ENCODE results near the gene YWHAQ. TPM values are rescaled to one million over a fixed set of nuclear protein-coding genes. Genes with fewer than 3 reads are reported as not detected.

Gene YWHAQ
- total RNA-seq, 1 donor from 2014 or later: 164 TPM

DNA sequence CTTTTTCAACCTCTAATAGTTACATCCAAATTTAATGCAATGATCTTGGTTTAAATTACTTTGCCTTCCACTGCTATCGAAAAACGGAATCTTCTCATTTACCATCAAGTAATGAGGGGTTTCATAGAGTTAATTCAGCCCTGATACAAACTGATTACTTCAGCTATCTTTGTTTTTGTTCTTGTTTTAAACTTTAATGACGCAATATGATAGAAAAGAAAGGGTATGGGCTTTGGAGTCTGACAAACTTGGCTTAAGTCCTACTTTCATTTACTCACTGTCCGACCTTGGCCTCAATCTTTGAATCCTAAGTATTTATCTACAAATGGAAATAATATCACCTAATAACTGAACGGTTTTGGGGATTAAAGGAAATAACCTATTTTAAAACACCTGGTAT lies 91.3 kb downstream of the YWHAQ start:
- ChIA-PET CTCF (interaction anchor here (0.8 to 4.8 kb wide), 2 partner anchors 9 to 17 kb away, joined by 3 to 17 read pairs; partner anchors contain the start of gene ADAM17), POLR2A (interaction anchor here (0.7 to 4.1 kb wide), 7 partner anchors 8 to 304 kb away, joined by 4 to 53 read pairs (median 8); partner anchors contain the start of genes ADAM17, TAF1B and YWHAQ)
- DNase-seq (no peak), ATAC-seq (ENCODE audit: low read depth) (no peak)
- no peaks in the 10 kb centered on the region for H3K27me3 Mint-ChIP-seq
- peak overlapping the region; percentile 78 for H3K27ac Mint-ChIP-seq
- peaks cover 88% of the 10 kb centered on the region for H3K4me1 Mint-ChIP-seq
- no peaks in the 10 kb centered on the region for H3K9me3 Mint-ChIP-seq
- peaks cover 40% of the 10 kb centered on the region for H3K36me3 Mint-ChIP-seq (ENCODE audit: low read depth)
- intact Hi-C loops (cut with micrococcal nuclease): loop anchor here (1.0 to 5.0 kb wide), 4 partner anchors 9 to 93 kb away; partner anchors contain the start of genes ADAM17 and YWHAQ
- H3K4me3 Mint-ChIP-seq: peak overlapping the region; percentile 63
- TF ChIP-seq, protein P1, sequence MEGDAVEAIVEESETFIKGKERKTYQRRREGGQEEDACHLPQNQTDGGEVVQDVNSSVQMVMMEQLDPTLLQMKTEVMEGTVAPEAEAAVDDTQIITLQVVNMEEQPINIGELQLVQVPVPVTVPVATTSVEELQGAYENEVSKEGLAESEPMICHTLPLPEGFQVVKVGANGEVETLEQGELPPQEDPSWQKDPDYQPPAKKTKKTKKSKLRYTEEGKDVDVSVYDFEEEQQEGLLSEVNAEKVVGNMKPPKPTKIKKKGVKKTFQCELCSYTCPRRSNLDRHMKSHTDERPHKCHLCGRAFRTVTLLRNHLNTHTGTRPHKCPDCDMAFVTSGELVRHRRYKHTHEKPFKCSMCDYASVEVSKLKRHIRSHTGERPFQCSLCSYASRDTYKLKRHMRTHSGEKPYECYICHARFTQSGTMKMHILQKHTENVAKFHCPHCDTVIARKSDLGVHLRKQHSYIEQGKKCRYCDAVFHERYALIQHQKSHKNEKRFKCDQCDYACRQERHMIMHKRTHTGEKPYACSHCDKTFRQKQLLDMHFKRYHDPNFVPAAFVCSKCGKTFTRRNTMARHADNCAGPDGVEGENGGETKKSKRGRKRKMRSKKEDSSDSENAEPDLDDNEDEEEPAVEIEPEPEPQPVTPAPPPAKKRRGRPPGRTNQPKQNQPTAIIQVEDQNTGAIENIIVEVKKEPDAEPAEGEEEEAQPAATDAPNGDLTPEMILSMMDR (IDR thresholded peaks at IDR 0.05): no peak

DNA sequence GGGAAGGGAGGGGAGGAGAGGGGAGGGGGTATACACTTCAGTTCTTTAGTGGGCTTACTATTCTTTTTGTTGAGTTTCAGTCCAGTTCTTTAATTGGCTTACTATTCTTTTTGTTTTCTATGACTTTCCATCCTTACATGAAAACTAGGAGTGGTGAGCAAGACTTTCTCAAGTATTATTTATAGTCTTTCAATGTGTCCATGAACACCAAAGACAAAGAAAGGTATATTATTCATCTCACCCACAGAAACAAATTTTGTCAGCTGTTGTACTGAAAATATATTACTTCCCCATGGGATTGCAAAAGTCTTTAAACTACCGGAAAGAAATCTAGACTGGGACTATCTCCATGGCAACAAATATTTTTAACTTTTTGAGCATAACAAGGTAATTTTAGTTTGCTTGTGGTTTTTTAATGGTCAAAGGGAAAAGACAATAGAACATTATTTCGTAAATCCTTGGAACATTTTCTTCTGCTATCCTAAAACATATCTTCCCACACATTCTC lies 92.7 kb downstream of the YWHAQ start:
- H3K27me3 Mint-ChIP-seq: no peaks in the 10 kb centered on the region
- ChIA-PET POLR2A (interaction anchor here (1.8 to 4.1 kb wide), 4 partner anchors 13 to 92 kb away, joined by 12 to 53 read pairs (median 22); partner anchors contain the start of genes ADAM17 and YWHAQ), CTCF (interaction anchor here (0.5 to 4.8 kb wide), 2 partner anchors 18 to 305 kb away, joined by 3 to 17 read pairs; partner anchors contain the start of genes ADAM17 and TAF1B)
- peak overlapping the region; percentile 78 for H3K27ac Mint-ChIP-seq
- H3K36me3 Mint-ChIP-seq (ENCODE audit: low read depth): peaks cover 42% of the 10 kb centered on the region
- intact Hi-C loops (cut with micrococcal nuclease): loop anchor here (5.0 kb wide), 2 partner anchors 56 to 94 kb away; partner anchors contain the start of gene YWHAQ
- no peaks in the 10 kb centered on the region for H3K9me3 Mint-ChIP-seq
- TF ChIP-seq, protein P1 (IDR thresholded peaks at IDR 0.05): no peak
- peaks cover 75% of the 10 kb centered on the region for H3K4me1 Mint-ChIP-seq
- DNase-seq (no peak), ATAC-seq (ENCODE audit: low read depth) (no peak)
- peak overlapping the region; percentile 50 for H3K4me3 Mint-ChIP-seq

DNA sequence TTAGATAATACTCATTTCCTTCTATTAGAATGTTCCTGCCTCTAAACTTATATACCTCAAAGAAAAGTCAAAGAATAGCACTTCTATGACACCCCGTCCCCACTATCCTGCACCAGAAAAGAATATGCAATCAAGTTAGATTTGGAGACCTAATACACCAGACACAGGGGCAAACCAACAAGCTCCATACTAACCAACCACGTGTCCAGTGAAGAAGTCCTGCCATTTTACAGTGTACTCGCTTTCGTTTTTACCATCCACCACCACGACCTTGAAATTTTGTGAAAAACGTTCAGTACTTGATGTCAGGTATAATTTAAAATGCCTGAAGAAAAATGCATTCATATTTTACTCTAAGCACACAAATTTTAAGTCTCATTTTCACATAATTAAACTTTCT lies 94.3 kb downstream of the YWHAQ start:
- POLR2A ChIA-PET: interaction anchor here (0.7 to 3.2 kb wide), 3 partner anchors 10 to 46 kb away, joined by 3 to 23 read pairs (median 3); partner anchors contain the start of gene ADAM17
- intact Hi-C loops (cut with micrococcal nuclease): loop anchor here (5.0 kb wide), 2 partner anchors 54 to 96 kb away; partner anchors contain the start of gene YWHAQ
- TF ChIP-seq, protein P1 (IDR thresholded peaks at IDR 0.05): no peak
- H3K4me1 Mint-ChIP-seq: peaks cover 64% of the 10 kb centered on the region
- no peaks in the 10 kb centered on the region for H3K27me3 Mint-ChIP-seq
- ATAC-seq (ENCODE audit: low read depth): no peak
- H3K9me3 Mint-ChIP-seq: no peaks in the 10 kb centered on the region
- CTCF ChIA-PET: interaction anchor here (4.8 kb wide), 1 partner anchor 20 kb away, joined by 17 read pairs; the partner anchor contains the start of gene ADAM17
- DNase-seq: no peak
- no peak overlapping the region for H3K27ac Mint-ChIP-seq
- H3K4me3 Mint-ChIP-seq: no peak overlapping the region
- peaks cover 49% of the 10 kb centered on the region for H3K36me3 Mint-ChIP-seq (ENCODE audit: low read depth)

DNA sequence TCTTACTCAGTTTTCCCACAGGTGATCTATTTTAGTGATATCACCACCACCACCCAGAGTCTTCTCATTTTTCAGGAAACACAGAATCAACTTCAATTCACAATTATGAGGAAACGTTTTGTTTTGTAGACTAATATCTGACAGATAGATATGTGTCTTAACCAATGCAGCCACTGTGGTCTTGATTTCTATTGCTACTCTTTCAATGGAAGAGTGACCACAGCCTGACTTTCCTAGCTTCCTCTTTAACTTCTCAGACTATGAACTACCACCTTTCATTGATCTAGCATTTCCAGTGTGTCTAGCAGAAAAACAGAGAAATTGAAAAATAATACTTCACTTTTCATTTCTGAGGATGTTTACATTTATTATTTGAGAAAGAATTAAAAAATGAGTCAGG lies 95.6 kb downstream of the YWHAQ start:
- H3K27ac Mint-ChIP-seq: peak overlapping the region; percentile 53
- intact Hi-C loops (cut with micrococcal nuclease): loop anchor here (5.0 kb wide), 2 partner anchors 53 to 97 kb away; partner anchors contain the start of gene YWHAQ

More for the DNA sequence above, 95.6 kb downstream of the YWHAQ start:
- no peaks in the 10 kb centered on the region for H3K9me3 Mint-ChIP-seq
- peaks cover 50% of the 10 kb centered on the region for H3K36me3 Mint-ChIP-seq (ENCODE audit: low read depth)
- ChIA-PET CTCF (interaction anchor here (4.8 kb wide), 1 partner anchor 21 kb away, joined by 17 read pairs; the partner anchor contains the start of gene ADAM17), POLR2A (interaction anchor here (0.8 to 3.2 kb wide), 3 partner anchors 11 to 95 kb away, joined by 3 to 23 read pairs (median 6); partner anchors contain the start of genes ADAM17 and YWHAQ)
- DNase-seq (no peak), ATAC-seq (ENCODE audit: low read depth) (peak; percentile 54)
- H3K4me3 Mint-ChIP-seq: no peak overlapping the region
- no peaks in the 10 kb centered on the region for H3K27me3 Mint-ChIP-seq
- TF ChIP-seq, protein P1 (IDR thresholded peaks at IDR 0.05): no peak
- H3K4me1 Mint-ChIP-seq: peaks cover 52% of the 10 kb centered on the region

Other genes starting within 250 kb of the YWHAQ start
- gene ITGB1BP1, start 207.5 kb downstream of the YWHAQ start, total RNA-seq: 39.6 and 40.5 TPM in 2 replicates
- 44.0 and 44.6 TPM in 2 replicates for gene CPSF3, start 207.3 kb downstream of the YWHAQ start, total RNA-seq
- gene IAH1, start 156.4 kb downstream of the YWHAQ start, total RNA-seq: 47.1 and 49.0 TPM in 2 replicates
- gene ADAM17, start 75.2 kb downstream of the YWHAQ start, total RNA-seq: 34.3 and 39.5 TPM in 2 replicates
- 26.4 and 28.7 TPM in 2 replicates for gene TAF1B, start 212.5 kb upstream of the YWHAQ start, total RNA-seq

Data from activated B cell treated with CpG ODN at 0.5 μM for 24 hours (primary cell).